ENCODE measurements around the gene ERN1. TPM values are rescaled to one million over a fixed set of nuclear protein-coding genes. Genes with fewer than 3 reads are reported as not detected.
A peak's percentile ranks its signal among the peaks of the same experiment; 100 is the strongest.

The ERN1 gene
- total RNA-seq, 1 donor from 2014 or later, result 52.6 TPM

DNA sequence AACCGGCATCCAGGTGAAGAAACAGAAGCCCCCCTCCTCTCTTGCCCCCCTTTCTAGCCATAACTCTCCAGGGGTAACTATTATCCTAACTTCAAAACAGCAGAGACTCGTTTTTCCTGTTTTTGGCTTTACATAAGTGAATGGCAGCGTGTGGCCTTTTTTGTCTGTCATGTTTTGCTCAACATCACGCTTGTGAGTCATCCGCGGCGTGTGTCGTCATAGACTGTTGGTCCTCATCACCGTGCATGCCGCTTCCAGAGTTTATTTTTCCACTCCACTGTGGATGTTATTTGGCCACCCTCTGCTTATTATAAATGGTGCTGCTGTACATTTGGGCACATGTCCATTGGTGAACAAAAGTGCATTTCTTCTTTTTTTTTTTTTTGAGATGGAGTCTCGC lies 52.6 kb downstream of the ERN1 start:
- Histone ChIP-seq H3K27me3 (no peaks in the 10 kb centered on the region), H3K9me3 (no peaks in the 10 kb centered on the region), H3K4me1 (peaks cover 50% of the 10 kb centered on the region), H3K27ac (peak overlapping the region; percentile 39), H3K4me3 (no peak overlapping the region), H3K36me3 (peaks cover 21% of the 10 kb centered on the region)
- TF ChIP-seq, protein P1, sequence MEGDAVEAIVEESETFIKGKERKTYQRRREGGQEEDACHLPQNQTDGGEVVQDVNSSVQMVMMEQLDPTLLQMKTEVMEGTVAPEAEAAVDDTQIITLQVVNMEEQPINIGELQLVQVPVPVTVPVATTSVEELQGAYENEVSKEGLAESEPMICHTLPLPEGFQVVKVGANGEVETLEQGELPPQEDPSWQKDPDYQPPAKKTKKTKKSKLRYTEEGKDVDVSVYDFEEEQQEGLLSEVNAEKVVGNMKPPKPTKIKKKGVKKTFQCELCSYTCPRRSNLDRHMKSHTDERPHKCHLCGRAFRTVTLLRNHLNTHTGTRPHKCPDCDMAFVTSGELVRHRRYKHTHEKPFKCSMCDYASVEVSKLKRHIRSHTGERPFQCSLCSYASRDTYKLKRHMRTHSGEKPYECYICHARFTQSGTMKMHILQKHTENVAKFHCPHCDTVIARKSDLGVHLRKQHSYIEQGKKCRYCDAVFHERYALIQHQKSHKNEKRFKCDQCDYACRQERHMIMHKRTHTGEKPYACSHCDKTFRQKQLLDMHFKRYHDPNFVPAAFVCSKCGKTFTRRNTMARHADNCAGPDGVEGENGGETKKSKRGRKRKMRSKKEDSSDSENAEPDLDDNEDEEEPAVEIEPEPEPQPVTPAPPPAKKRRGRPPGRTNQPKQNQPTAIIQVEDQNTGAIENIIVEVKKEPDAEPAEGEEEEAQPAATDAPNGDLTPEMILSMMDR (IDR thresholded peaks at IDR 0.05), result no peak
- DNase-seq, result peak; percentile 81
- intact Hi-C loops (cut with DNase I), result no loop called here
- no peak for ATAC-seq

DNA sequence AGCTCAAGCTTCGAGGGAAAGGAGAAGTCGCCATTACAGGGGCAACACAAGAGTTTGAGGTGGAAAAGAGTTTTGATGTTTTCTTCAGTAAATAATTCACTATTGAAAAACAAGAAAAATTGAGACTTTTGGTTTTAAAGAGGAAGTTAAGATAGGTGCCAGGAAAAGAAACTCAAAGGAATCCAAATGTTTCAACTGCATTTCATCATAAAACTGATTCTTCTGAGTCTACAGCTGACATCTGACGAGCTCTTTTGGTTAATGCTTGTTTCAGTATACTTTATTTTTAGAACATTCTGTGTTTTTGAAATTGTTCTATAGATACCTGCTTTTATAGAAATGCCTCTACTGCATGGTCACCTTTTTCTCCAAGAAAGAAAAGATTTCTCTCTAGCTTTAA lies 54.0 kb downstream of the ERN1 start:
- Histone ChIP-seq H3K4me3 (no peak overlapping the region), H3K4me1 (peaks cover 38% of the 10 kb centered on the region), H3K36me3 (peaks cover 34% of the 10 kb centered on the region), H3K27ac (peak overlapping the region; percentile 59), H3K27me3 (no peaks in the 10 kb centered on the region), H3K9me3 (no peaks in the 10 kb centered on the region)
- ATAC-seq (no peak), DNase-seq (no peak)
- intact Hi-C loops (cut with DNase I), result no loop called here
- TF ChIP-seq, protein P1 (IDR thresholded peaks at IDR 0.05), result no peak

DNA sequence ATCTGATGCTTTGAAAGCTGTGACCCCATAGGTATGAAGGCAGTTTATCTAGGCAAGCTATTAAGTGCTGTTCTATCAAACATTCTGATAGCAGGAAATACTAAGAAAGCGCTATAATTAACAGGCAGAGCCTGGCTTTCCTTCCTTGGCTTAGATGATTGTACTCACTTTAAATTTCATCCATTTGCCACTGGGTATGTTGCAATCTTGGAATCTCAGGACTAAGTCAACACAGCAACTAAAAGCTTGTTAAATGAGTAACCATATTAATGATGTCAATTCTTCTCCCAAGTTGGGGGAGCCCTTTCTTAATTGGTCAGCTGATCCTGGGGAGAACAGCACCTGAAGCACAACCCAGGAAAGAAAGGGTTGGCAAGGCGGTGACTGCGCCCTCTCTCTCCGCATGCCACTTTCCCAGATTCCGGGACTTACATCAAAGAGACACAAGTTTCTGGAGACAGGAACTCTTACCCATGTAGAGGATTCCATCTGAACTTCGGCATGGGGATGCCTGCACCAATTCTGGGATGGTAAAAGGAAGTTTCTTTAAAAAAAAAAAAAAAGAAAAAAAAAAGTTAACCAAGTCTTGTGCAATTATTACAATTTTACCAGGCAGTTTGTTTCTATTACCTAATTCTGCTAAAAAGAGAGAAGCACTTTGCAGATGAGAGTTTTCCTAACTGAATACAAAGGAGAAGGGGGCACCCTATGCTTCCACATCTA lies 55.1 kb downstream of the ERN1 start:
- peak; percentile 77 for ATAC-seq
- TF ChIP-seq, protein P1 (IDR thresholded peaks at IDR 0.05), result no peak
- Histone ChIP-seq H3K4me1 (peaks cover 38% of the 10 kb centered on the region), H3K27ac (peak overlapping the region; percentile 59), H3K4me3 (no peak overlapping the region), H3K27me3 (no peaks in the 10 kb centered on the region), H3K36me3 (peaks cover 40% of the 10 kb centered on the region), H3K9me3 (no peaks in the 10 kb centered on the region)
- no peak for DNase-seq
- intact Hi-C loops (cut with DNase I), result no loop called here

DNA sequence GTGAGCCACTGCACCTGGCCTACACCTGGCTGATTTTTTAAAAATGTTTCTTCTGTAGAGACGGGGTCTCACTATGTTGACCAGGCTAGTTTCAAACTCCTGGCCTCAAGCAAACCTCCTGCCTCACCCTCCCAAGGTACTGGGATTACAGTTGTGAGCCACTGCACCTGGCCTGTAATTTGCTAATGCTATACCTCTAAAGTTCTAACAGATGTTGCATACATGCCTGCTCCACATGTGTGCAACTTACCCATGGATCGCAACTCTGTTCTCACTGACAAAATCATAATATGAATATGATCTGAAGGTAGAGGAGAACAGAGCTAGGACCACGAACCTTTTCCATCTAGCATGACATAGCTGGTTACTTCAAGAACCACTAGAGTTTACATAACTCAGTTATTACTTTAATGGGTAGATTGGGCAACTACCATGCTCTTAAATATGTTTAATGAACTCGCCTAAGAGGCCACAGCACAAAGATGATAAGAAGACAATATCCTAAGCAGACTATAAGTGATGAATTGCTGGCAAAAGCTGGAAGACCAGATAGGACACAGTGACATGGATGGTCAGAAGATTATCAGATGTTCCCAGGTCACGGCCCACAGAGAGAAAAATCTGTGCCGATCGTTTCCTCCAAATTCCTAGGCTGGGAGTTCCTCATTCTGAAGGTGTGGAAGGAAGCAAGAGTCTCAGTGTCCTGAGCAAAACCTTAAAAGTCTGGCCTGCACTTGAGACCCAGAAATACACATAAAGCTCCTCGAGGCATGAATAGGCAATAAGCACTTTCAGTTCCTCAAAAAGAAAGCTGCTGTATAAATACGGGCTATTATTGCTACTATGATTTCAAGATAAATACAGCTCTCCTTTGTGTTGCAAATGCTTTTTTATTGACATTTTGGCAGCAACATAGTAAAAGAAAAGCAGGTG lies 55.9 kb downstream of the ERN1 start:
- Histone ChIP-seq H3K27ac (peak overlapping the region; percentile 59), H3K4me3 (no peak overlapping the region), H3K4me1 (peaks cover 38% of the 10 kb centered on the region), H3K36me3 (peaks cover 42% of the 10 kb centered on the region), H3K27me3 (no peaks in the 10 kb centered on the region), H3K9me3 (peaks cover 6% of the 10 kb centered on the region)
- DNase-seq (no peak), ATAC-seq (peak; percentile 69)
- TF ChIP-seq, protein P1 (IDR thresholded peaks at IDR 0.05), result no peak
- intact Hi-C loops (cut with DNase I), result no loop called here

DNA sequence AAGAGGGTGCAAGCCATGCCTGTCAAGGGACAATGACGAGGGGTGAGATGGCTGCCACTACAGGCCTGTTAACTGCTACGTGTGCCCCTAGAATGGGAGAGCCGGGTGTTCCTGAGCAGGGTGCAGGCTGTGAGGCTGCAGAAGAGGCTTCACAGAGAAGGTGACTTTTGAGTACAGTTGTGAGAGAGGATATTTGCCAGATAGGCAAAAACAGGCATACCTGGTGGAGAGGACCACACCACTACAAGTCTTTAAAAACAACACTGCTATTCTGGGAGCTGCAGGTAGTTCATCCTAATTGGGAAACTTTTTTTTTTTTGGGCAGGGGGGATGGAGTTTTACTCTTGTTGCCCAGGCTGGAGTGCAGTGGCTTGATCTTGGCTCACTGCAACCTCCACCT lies 58.8 kb downstream of the ERN1 start:
- Histone ChIP-seq H3K36me3 (peaks cover 57% of the 10 kb centered on the region), H3K4me3 (no peak overlapping the region), H3K9me3 (peaks cover 7% of the 10 kb centered on the region), H3K27ac (no peak overlapping the region), H3K27me3 (no peaks in the 10 kb centered on the region), H3K4me1 (peaks cover 26% of the 10 kb centered on the region)
- no peak for DNase-seq
- TF ChIP-seq, protein P1 (IDR thresholded peaks at IDR 0.05), result no peak
- intact Hi-C loops (cut with DNase I), result no loop called here
- no peak for ATAC-seq

All from upper lobe of right lung (tissue), 1 donor.